ENCODE measurements around the gene CLCN2. TPM values are rescaled to one million over a fixed set of nuclear protein-coding genes. Genes with fewer than 3 reads are reported as not detected.

CLCN2 gene
- 1 to 10 TPM; 7.7 to 9.9 (median 8.1) TPM for polyA plus RNA-seq (ENCODE audit: insufficient read length in 3 of 3)

DNA sequence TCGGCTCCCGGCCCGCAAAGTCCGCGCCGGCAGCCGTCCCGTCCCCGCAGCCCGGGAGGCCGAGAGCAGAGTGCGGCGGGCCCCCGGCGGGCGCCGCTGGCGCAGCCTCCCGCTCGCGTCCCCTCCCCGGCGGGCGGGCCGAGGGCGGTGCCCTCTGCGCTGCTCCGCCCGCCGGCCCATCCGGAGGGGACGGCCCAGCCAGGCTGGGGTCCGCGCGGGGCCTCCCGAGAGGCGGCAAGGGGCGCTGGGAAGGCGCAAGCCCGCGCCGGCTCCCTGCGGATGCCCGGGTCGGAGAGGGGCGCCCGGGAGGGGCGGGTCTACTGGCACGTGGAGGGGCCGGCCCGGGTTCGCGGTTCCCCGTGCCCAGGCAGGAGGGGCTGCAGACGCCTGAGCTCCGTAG lies at the start of gene CLCN2, which contains the start of gene POLR2H:
CLCN2 (minus strand) TSS at position 74 of the 400 bp plus-strand sequence. CDS start 126 bp downstream, outside the sequence.
POLR2H (plus strand) TSS at position 179 of the 400 bp plus-strand sequence. CDS start 1,783 bp downstream, outside the sequence.
- peak in 2 of 3 donors; percentile 55 to 71 for DNase-seq (ENCODE audit: low read depth in 3 of 3, low spot score in 2 of 3)

- DNase-seq (ENCODE audit: low read depth in 3 of 3, low spot score in 2 of 3), result no peak
These were observed 48.6 kb upstream of the CLCN2 start for GRCh38 chr3:184409946-184410500.

DNA sequence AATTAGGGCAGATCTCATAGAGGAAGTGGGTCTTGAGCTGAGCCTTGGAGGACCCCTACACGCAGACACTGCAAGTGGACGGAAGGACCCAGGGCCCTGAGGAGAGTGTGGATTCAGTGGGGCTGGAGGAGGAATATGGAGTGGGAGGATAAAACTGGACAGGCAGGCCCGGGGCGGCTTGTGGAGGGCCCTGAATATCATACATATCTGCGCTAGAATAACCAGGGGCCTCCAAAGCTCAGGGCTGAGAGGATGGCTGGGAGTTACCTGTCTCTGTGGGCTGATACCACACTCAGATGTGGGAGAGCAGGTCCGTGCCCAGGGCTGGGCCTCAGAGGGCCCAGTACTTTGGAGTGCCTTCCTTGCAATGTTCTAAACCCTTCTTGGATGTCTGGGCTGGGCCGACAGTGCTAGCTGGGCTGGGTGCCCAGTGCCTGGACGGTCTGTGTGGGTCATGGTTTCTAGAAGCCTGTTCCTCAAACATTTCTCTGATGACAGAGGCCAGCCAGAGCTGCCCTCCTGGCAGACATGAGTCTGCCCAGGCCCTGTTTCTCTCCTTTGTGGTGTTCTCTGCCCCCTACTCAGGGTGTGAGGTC lies 48.0 kb upstream of the CLCN2 start:
- DNase-seq (ENCODE audit: low read depth in 3 of 3, low spot score in 2 of 3), result no peak

DNA sequence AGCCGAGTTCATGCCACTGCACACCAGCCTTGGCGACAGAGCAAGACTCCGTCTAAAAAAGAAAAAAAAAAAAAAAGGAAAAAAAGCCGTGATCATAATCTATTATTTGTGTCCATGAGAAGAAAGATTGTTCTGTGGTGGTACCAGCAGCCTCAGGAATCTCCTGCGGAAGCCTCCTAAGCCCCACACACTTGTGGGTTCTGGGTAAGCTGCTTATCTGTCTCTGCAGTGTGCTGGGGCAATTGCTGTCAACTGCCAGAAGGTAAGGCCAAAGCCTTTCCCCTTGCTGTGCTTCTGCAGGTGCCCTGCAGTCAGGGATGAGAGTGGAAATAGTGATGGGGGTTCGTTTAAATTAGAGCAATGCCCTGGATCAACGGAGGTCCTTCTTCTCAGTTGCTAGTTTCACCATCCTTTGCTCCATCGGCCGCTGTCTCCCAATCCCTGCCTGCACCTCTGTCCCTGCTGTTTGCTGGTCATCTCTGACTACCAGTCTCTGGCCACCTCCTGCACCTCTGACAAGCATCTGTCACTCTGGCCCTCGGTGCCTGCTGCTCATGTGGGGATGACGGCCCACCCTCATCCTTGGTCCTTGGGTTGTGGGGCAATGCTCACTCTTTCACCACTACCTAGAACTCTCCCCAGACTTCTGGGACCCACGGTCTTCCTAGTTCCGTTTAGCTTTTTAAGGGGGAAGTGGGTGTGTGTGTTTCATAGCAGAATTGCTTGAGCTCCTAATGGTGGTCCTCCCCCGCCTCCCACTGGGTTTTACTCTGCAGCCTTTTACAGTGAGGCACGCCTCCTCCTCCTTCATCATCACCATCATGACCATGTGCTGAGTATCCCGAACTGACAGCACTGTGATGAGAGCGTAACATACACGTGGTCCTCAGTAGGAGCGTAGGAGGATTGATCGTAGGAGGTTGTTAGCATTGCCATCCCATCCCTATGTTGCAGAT lies 43.9 kb upstream of the CLCN2 start:
- DNase-seq (ENCODE audit: low read depth in 3 of 3, low spot score in 2 of 3), result no peak

GRCh38 chr3:184399410-184399809 lies 38.0 kb upstream of the CLCN2 start:
- no peak for DNase-seq (ENCODE audit: low read depth in 3 of 3, low spot score in 2 of 3)

DNA sequence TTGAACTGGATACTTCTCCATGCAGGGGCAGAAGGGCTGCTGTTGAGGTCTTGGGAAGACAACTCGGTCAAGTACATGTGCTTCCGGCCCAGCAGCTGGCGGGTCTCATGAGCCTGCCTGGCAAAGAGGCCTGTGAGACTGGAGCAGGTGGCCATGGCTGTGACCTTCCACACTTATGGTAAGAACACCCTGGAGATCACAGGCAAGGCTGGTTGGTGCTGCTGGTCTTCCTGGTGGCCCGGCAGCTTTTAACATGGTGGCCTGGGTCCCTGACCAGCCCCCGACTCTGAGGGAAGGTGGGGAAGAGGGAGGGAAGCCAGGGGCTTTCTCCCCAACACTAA lies 33.9 kb upstream of the CLCN2 start:
- DNase-seq (ENCODE audit: low read depth in 3 of 3, low spot score in 2 of 3), result no peak

DNA sequence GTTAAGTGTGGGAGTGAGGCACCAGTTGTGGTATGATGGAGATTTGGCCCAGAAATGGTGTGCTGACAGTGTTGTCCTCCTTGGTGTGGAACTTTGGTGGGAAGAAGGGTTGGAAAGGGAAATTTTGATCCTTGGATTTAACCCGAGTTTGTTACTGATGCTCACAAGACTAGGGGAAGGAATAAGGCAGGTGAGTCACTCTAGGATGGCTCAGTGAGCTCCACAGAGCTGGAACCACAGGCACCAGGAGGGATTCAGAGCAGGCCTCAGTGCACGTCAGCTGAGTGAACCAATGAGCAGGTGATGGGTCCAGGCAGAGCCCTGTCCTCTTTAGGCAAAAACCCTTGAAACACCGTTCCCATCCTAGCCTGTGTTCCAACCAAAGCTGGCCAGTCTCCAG lies 29.9 kb upstream of the CLCN2 start:
- DNase-seq (ENCODE audit: low read depth in 3 of 3, low spot score in 2 of 3), result no peak

DNA sequence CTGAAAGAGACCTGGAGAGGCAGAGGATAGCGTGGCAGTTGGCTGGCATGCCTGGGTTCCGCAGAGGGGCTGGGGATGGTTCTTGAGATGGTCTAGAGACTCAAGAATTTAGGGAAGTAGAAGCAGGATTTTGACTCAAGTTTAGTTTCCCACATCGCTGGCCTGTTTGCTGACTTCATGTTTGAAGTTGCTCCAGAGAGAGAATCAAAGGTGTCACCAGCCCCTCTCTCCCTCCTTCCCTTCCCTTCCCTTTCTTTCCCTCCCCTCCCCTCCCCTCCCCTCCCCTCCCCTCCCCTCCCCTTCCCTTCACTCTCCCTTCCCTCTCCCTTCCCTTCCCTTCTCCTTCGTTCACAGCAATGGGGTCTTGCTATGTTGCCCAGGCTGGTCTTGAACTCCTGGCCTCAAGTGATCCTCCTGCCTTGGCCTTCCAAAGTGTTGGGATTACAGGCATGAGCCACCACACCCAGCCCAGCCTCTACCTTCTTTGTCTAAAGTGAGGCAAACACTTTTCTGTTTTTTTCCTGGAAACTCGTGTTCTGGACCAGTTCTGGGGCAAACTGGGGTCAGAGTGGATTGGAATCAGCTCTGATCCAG lies 28.6 kb upstream of the CLCN2 start:
- DNase-seq (ENCODE audit: low read depth in 3 of 3, low spot score in 2 of 3), result no peak

GRCh38 chr3:184389384-184389783 lies 28.0 kb upstream of the CLCN2 start:
- DNase-seq (ENCODE audit: low read depth in 3 of 3, low spot score in 2 of 3), result no peak

DNA sequence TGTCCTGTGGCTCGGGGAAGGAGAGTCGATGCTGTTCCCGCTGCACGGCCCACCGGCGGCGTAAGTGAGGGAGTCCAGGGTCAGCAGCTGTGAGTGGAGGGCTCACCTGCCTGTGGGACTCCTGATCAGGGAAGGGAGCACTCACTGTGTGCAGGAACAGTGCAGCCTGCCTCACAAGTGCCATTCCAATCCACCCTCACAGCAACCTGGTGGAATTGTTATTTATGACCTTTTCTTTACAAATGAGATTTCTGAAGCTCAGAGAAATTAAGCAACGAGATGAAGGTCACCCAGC lies 27.5 kb upstream of the CLCN2 start:
- no peak for DNase-seq (ENCODE audit: low read depth in 3 of 3, low spot score in 2 of 3)

DNA sequence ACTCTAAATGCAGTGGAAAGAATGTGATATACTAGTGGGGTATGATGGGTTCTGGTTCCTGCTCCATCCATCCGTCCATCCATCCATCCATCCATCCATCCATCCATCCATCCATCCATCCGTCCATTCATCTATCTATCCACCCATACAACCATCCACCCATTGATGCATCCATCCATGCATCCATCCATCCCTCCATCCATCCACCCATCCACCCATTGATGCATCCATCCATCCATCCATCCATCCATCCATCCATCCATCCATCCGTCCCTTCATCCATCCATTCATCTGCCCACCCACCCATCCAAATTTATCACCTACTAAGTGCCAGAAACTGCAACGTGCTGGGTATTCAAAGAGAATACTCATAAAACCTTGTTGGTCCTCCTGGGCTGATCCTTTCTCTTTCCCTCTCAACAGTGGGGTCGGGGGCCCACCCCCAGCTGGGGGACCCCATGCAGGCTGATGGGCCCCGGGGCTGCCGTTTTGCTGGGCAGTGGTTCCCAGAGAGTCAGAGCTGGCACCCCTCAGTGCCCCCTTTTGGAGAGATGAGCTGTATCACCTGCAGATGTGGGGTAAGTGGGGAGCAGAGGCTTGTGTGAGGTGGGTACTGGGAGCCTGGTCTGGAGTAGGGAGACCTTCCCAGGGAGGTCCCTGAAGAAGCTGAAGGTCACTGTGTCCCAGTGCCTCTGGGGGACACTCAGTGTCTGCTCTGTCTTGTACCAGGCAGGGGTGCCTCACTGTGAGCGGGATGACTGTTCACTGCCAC lies 26.9 kb upstream of the CLCN2 start:
- no peak for DNase-seq (ENCODE audit: low read depth in 3 of 3, low spot score in 2 of 3)

DNA sequence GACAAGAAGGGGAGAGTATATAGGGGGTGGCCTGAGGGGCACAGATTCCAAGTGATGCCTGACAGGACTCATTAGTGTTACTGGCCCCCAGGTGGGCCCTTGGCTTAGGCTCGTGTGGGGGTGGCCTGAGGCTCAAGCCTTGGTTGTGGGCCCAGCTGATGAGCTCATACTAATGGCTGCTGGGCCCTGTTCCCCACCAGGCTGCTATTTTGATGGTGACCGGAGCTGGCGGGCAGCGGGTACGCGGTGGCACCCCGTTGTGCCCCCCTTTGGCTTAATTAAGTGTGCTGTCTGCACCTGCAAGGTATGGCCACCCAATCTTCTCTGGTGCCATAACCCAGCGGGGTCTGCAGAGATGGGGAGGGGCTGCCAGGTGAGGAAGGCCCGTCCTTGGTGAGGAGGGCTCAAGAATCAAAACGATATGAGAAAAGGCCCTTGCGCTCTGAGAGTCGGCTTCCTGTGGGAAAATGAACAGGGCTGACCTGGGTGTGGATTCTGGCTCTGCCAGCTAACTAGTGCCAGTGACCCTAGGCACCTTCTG lies 25.8 kb upstream of the CLCN2 start:
- no peak for DNase-seq (ENCODE audit: low read depth in 3 of 3, low spot score in 2 of 3)

DNA sequence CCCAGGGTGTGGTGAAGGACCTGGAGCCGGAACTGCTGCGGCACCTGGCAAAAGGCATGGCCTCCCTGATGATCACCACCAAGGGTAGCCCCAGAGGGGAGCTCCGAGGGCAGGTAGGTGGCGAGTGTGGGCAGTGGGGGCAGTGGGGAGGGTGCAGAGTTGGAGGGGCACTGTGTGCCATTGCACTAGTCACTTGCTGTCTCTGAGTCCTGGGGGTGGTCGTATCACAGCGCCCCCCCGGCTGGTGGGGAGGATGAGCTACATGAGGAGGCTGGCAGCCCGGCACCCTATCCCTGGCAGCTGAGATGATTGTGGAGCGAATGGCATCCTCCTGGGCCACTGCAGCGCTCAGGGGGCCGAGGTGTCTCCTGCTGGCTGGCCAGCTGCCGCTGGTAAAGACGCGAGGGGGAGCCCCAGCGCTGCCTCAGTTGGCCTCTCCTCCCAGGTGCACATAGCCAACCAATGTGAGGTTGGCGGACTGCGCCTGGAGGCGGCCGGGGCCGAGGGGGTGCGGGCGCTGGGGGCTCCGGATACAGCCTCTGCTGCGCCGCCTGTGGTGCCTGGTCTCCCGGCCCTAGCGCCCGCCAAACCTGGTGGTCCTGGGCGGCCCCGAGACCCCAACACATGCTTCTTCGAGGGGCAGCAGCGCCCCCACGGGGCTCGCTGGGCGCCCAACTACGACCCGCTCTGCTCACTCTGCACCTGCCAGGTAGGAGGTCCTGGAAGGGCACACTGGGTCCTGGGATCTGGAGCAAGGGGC lies 24.8 kb upstream of the CLCN2 start:
- no peak for DNase-seq (ENCODE audit: low read depth in 3 of 3, low spot score in 2 of 3)

DNA sequence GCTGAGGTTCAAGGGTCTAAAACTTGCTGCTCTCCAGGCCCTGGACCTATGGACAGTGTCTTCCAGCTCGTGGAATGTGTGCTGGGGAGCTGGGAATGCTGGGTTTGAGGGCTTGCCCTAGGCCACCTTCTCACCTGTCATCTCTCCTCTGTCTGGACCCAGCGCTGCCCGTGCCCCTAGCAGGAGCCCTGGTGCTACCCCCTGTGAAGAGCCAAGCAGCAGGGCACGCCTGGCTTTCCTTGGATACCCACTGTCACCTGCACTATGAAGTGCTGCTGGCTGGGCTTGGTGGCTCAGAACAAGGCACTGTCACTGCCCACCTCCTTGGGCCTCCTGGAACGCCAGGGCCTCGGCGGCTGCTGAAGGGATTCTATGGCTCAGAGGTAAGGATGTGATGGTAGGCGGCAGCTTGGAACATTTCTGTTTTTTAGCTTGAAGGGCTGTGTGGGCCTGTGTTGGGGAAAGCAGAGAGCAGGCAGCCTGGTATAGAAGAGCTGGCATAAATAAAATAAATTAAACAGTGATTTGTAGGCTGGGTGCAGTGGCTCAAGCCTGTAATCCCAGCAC lies 23.5 kb upstream of the CLCN2 start:
- DNase-seq (ENCODE audit: low read depth in 3 of 3, low spot score in 2 of 3), result no peak

- DNase-seq (ENCODE audit: low read depth in 3 of 3, low spot score in 2 of 3), result no peak
These were observed 22.9 kb upstream of the CLCN2 start for GRCh38 chr3:184384342-184384741.

- no peak for DNase-seq (ENCODE audit: low read depth in 3 of 3, low spot score in 2 of 3)
These were observed 21.8 kb upstream of the CLCN2 start for GRCh38 chr3:184383033-184383740.

DNA sequence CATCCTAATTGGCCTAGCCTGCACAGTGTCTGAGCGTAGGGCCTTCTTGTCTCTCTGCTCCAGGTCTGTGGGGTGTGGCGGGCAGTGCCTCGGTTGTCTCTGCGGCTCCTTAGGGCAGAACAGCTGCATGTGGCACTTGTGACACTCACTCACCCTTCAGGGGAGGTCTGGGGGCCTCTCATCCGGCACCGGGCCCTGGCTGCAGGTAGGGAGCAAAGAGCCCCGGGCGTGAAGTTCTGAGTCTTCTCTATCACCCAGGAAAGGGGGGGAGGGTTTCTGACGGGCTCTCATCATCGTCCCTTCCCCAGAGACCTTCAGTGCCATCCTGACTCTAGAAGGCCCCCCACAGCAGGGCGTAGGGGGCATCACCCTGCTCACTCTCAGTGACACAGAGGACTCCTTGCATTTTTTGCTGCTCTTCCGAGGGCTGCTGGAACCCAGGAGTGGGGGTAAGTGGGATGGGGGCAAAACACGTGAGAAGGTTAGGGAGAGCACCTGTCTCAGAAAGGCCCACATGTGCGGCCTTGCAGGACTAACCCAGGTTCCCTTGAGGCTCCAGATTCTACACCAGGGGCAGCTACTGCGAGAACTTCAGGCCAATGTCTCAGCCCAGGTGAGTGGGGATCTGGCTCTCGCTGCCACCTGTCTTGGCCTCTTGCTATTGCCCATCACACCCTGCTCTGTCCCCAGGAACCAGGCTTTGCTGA lies 21.1 kb upstream of the CLCN2 start:
- DNase-seq (ENCODE audit: low read depth in 3 of 3, low spot score in 2 of 3), result no peak

Measured in right renal cortex interstitium (tissue), 3 donors.